GM12878 (cell line): ENCODE data around the gene BTG4.

ENCODE experiments used
- KAT2A ChIP-seq: conservative IDR thresholded peaks from 2 replicates; pipeline ENCODE4 v1.6.1; 2011; ENCODE audit warnings: low read depth, low read length; ENCODE audit not compliant: control insufficient read depth
- RBBP5 ChIP-seq: fragments of 200-600 bp; sonication (generic); conservative IDR thresholded peaks from 2 replicates; pipeline ENCODE4 v1.6.1; 2016
- SREBF1 ChIP-seq: IDR thresholded peaks from 2 replicates; pipeline ENCODE4 v1.6.1; 2012; ENCODE audit warnings: mild to moderate bottlenecking, low read length
- TF ChIP-seq, protein P1 (sequence below): fragments of 450-650 bp; IDR thresholded peaks from 2 replicates; pipeline ENCODE4 v1.6.1; 2017; ENCODE audit warnings: mild to moderate bottlenecking, moderate library complexity

DNA sequence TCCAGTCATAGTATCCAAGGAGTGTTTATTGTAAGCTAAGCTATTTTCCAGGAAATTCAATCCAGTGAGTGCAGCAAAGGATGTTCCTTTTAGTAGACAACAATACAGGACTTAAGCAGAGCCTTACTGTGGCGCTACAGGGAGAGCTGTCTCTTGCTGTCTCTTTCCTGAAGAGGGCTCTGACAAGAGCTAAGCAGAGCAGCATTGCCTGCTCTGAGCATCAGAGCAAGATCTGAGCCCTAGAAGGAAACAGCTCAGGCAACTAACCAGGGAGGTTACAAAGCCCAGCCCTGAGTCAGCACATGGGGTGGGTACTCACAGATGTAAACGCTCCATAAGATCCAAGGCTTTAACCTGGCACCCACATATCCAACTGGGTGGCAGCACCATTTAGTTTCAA lies 36.3 kb upstream of the BTG4 start:
- TF ChIP-seq KAT2A (no peak), SREBF1 (no peak), RBBP5 (no peak)
- TF ChIP-seq, protein P1, sequence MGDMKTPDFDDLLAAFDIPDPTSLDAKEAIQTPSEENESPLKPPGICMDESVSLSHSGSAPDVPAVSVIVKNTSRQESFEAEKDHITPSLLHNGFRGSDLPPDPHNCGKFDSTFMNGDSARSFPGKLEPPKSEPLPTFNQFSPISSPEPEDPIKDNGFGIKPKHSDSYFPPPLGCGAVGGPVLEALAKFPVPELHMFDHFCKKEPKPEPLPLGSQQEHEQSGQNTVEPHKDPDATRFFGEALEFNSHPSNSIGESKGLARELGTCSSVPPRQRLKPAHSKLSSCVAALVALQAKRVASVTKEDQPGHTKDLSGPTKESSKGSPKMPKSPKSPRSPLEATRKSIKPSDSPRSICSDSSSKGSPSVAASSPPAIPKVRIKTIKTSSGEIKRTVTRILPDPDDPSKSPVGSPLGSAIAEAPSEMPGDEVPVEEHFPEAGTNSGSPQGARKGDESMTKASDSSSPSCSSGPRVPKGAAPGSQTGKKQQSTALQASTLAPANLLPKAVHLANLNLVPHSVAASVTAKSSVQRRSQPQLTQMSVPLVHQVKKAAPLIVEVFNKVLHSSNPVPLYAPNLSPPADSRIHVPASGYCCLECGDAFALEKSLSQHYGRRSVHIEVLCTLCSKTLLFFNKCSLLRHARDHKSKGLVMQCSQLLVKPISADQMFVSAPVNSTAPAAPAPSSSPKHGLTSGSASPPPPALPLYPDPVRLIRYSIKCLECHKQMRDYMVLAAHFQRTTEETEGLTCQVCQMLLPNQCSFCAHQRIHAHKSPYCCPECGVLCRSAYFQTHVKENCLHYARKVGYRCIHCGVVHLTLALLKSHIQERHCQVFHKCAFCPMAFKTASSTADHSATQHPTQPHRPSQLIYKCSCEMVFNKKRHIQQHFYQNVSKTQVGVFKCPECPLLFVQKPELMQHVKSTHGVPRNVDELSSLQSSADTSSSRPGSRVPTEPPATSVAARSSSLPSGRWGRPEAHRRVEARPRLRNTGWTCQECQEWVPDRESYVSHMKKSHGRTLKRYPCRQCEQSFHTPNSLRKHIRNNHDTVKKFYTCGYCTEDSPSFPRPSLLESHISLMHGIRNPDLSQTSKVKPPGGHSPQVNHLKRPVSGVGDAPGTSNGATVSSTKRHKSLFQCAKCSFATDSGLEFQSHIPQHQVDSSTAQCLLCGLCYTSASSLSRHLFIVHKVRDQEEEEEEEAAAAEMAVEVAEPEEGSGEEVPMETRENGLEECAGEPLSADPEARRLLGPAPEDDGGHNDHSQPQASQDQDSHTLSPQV, result no peak
